GM13977 (cell line): Measurements from ENCODE around the gene SYTL1.
A peak's percentile ranks its signal among the peaks of the same experiment; 100 is the strongest.

Experiments
- DNase-seq: peaks from one replicate; pipeline ENCODE4 v3.0.0; 2012; ENCODE audit warnings: low spot score
- CTCF ChIP-seq: IDR thresholded peaks from 2 replicates; pipeline ENCODE4 v1.5.1; 2012; ENCODE audit warnings: mild to moderate bottlenecking, control low read depth; ENCODE audit not compliant: insufficient read depth; ENCODE audit errors: extremely low read depth, missing control alignments
- in situ Hi-C: fragments of 300-500 bp; cut with MboI; formaldehyde crosslinking; loops from one replicate; pipeline ENCODE4 v1.12.0; 2022; ENCODE audit warnings: low sequenced_read_pairs, low pct_unique_long_range_greater_than_20kb, mixed read lengths, inconsistent platforms; ENCODE audit not compliant: unreplicated experiment

Gene SYTL1

DNA sequence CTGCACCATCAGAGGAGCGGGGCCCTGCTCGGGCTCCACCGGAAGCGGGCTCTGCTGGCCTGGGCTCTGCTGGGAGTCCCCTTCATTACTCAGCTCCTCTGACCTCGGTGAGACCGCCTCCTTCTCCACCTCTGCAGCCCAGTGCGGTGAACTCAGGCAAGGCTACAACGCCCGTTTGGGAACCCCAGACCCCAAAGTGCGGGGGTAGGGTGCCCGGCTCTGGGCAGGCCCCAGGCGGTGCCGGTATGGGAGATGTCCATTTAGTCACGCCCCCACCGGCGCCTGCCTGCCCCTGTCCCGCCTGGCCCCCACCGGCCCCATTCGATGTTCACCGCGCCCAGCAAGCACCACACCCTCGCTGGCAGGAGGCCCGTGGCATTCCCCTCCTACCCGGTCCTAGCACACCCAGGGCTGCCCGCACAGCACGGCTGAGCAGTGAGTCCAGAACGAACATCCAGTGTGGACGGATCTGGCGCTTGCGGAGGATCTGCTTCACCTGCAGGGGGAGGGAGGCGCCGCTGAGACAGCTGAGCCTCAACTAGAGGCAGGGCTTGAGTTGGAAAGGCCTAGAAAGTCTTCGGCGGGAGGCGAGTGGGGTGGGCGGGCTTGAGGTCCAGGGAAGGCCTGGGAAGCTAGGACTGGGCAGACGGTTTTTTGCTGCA, 14.9 kb downstream of the SYTL1 start:
- in situ Hi-C loops, result no loop called here
- TF ChIP-seq CTCF, result no peak
- peak; percentile 77 for DNase-seq

DNA sequence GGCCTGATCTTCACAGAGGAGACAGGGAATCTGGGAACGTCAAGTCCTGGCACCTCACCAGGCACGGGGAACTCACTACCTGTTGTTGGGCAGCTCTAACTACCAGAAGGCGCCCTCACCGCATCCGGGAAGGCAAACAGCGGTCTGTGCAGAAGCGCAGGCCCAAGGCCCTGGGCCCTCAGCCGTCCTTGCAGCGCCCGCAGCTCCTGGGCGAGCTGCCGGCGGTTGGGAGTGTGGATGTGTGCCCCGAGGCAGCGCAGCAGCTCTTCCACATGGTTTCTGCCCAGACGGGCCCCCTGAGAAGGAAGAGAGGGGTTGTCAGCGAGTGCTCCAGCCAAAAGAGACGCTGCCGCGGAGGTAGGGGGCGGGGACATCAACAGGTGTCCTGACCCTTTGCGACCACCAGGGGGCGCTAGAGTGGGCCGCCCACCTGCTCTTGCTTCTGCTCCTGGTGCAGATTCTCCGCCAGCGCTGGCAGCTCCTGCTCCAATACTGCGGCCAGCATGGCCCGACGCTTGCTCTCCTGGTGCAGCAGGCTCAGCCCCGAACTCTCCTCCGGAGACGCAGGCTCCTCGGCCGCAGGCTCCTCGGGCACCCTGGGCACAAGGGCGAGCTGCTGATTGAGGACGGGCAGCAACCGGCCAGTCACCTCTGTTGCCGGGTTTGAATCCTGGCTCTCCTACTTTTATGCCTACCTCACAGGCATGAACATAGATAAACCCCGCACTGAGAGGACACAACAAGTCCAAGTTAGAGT, 15.6 kb downstream of the SYTL1 start:
- peak; percentile 96 for TF ChIP-seq CTCF
- peak; percentile 97 for DNase-seq
- in situ Hi-C loops, result no loop called here

DNA sequence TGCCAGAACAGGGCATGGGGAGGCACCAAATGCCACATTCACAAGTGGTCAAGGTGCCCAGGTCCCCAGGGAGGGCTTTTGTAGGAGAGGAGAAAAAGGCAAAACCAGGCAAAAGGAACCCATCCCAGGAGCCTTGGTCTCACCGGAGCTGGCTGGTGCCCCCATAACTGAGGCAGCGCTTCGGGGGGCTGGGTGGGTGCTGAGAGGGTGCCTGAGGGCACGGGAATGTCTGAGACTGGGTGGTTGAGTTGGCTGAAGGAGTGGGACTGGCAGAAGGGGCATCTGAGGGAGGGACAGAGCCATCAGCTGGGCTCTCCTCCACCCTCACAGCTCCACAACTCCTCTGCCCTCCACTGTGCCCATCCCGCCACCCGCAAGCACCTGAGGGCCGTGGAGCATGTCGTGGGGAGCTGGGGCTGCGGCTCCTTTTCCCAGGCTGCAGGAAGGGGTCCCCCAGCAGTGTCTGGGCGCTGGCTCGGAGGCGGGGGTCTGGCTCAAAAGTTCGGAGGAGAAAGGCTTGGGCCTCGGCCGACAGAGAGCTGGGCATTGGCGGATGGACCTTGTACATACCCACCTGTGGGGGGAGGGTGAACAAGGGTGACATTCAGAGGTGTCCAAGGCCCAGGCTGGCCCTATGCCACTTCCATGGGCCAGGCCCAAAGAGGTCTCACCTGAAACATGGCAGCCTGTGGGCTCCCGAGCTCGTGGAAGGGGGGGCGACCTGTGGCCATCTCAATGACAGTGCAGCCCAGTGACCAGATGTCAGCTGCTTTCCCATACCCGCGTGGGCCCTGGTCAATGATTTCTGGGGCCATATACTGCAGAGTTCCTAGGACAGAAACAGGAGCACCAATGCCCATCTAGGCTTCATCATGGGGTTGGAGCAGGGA, 16.5 kb downstream of the SYTL1 start:
- DNase-seq, result no peak
- in situ Hi-C loops, result no loop called here
- TF ChIP-seq CTCF, result no peak

DNA sequence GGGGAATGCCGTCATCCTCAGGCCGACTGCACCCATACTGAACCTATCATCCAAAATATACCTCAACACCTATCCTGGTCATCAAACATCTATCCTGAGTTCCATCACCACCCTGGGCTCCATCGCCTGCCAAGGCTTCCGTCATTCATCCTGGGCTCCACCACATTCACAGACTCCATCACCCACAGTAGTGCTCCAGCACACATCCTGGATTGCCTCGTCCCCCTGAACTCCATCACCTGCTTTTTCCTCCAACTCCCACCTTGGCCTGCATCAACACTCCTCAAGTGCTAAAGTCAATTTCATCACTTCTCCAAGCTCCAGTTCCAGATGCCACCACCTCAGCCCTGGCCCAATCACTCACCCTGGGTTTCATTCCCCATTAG, 17.1 kb downstream of the SYTL1 start:
- TF ChIP-seq CTCF, result no peak
- in situ Hi-C loops, result no loop called here
- DNase-seq, result no peak

- TF ChIP-seq CTCF, result no peak
- DNase-seq, result no peak
- in situ Hi-C loops, result no loop called here
These were observed 18.0 kb downstream of the SYTL1 start for GRCh38 chr1:27359822-27360158.

DNA sequence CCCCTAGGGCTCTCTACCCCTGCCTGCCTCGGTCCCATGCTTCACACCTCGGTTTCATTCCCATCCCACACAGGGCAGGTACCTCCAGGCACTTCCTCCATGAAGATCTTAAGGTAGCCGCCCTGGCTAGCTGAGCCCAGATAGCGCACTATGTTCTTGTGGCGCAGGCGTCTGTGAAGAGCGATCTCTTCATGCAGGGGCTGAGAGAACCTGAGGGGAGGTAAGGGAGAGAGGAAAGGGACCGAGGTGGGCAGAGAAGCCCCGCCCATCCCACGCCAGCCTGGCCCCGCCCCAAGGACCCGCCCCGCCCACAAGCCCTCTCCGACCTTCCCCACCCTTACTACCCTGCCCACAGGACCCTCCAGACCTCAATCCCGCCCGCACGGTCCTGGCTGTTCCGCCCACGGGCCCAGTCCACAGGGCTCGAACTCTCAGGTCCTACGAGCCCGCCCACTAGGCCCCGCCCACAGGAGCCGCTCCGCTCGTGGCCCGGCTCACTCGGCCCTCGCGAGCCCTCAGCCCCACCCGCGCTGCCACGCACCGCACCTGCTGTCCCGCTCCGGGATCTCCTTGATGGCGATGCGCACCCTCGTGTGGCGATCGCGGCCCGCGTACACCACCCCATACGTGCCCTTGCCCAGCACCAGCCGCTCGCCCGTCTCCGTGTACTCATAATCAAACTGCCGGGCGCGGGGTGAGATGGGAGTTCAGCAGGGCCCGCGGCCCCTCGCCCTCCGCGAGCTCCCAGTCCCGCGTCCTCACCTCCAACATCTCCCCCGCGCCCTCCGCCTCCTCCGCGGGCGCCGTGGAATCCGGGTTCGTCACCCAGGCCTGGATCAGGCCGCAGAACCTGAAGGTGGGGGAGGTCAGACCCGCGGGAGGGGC, 18.6 kb downstream of the SYTL1 start:
- peak; percentile 71 for DNase-seq
- in situ Hi-C loops, result no loop called here
- no peak for TF ChIP-seq CTCF
